Activated CD4-positive, alpha-beta T cell treated with anti-CD3 and anti-CD28 coated beads, Interleukin-2, amount 50 U/mL, for 16 hours (primary cell): ENCODE data around the gene NOC4L.
"Not testable (repeated sequence)": the region's sequence is repeated elsewhere in the genome, so short reads cannot be mapped to it uniquely, and the experiment has no call there.

Experiments
- DNase-seq: peaks from one replicate; pipeline ENCODE4 v3.0.0-alpha.2; 2020

Gene NOC4L

DNA sequence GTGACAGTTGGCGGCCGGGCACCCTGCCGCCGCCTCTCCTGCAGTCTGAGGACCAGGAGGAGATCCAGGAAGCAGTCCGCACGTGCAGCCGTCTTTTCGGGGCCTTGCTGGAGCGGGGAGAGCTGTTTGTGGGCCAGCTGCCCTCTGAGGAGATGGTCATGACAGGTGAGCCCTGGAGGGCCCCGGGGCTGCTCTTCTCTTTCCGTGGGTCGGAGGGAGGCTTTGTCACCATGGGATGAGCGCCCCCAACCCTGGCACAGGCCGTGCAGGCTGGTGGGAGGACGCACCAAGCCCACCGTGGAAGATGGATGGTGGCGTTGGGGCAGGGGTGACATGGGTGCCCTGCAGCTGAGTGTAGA lies 532 bp downstream of the NOC4L start:
- no peak for DNase-seq

DNA sequence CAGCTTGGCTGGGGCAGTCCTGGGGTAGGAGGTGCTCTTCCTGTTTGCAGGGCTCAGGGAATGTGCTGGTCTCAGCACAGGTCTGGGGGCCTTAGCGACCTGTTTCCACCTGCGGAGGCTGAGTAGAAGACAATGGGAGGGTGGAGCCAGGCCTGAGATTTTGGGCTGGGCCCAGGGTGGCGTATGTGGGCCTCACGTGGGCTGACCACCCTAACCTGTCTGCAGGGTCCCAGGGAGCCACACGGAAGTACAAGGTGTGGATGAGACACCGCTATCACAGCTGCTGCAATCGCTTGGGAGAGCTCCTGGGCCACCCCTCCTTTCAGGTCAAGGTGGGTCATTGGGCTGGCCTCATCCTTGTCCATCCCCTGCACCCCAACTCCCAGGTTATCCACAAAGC lies 1.1 kb downstream of the NOC4L start:
- no peak for DNase-seq

DNA sequence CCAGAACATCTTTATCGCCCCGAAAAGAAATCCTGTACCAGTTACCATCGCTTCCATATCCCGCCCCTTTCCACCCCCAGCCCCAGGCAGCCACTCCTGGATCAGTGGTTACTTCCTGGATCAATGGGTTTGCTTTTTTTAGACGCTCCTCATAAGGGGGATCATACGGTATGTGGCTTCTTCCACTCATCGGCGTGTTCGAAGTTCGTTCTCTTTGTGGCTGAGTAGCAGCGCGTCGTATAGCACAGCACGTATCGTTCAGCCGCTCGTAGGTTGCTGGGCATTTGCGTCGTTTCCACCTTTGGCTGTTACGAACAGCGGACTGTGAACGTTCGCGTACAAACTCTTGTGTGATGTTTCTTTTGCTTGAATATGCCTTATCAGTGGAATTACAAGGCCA lies 1.8 kb downstream of the NOC4L start:
- DNase-seq: no peak

DNA sequence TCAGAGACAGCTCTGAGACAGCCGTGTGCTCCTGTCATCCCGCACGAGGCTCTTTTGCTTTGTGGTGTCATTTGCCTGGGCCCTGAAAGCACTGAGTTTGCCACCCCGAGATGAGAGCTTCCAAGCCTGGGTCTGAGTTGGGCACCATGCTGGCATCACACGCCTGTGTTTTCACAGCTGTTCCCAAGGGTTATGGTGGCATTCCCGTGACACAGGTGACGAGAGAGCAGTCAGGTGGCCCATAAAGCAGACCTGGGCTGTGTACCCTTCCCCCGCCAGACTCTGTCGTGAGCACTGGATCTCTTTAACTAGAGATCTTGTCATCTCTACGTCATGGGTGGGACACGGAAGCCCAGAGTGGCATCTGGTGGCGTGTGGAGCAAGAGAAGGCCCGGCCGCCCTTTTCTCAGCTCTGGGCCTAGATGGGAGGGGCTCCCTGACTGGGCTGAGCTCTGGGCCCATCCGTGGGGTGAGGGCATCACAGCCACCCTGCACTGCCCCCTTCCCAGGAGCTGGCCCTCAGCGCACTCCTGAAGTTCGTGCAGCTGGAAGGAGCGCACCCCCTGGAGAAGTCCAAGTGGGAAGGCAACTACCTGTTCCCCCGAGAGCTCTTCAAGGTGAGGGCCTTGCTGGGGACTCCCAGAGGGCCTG lies 2.6 kb downstream of the NOC4L start:
- DNase-seq: no peak

DNA sequence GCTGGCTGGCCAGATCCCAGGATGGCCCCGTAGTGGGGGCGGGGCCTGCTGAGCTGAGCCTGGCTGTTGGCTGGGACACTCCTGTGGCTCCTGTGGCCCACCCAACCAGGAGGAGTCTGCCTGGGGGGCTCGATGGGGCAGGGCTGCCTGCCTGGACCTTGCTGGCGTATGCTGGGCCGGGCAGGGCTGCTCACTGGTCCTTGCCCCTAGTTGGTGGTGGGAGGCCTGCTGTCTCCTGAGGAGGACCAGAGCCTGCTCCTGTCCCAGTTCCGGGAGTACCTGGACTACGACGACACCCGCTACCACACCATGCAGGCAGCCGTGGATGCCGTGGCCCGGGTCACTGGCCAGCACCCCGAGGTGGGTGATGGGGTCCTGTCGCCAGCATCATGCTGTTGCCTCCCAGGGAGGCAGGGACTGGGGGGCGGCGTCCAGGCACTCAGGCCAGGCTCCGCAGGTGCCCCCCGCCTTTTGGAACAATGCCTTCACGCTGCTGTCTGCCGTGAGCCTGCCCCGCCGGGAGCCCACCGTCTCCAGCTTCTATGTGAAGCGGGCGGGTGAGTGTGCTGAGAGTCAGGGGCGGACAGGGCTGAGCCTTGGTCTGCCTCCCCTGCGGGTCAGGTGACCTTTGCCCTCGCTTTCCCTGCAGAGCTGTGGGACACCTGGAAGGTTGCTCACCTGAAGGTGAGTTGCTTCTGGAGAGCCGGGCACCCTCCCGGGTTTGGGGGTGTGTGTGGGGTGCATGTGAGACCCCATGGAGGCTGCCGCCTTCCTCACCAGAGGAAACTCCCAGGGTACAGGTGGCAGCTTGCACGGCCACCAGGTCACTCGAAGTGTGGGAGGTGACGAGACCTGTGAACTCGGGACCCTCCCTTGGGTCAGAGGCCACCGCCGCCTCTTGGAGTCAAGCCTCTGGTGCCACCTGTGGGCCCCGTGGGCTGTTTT lies 3.4 kb downstream of the NOC4L start:
- DNase-seq: no peak

DNA sequence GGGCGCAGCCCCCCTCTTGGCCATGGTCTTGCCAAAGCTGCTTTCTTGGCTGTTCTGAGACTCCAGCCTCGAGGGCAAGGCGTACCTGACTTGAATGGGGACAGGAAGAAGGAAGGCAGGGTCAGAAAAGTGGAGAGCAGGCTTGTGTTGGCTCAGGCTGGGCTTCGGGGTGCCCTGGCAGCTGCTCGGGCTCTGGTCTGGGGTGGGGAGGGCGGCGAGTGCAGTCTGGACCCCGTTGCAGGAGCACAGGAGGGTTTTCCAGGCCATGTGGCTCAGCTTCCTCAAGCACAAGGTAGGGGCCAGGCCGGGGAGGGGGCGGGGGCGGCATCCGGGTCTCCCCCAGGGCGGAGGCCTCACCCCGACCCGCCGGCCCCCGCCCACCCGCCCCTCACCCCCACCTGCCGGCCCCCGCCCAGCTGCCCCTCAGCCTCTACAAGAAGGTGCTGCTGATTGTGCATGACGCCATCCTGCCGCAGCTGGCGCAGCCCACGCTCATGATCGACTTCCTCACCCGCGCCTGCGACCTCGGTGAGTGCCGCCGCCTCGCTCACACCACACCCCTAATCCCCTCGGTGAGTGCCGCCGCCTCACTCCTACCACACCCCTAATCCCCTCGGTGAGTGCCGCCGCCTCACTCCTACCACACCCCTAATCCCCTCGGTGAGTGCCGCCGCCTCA lies 4.2 kb downstream of the NOC4L start:
- DNase-seq: no peak

DNA sequence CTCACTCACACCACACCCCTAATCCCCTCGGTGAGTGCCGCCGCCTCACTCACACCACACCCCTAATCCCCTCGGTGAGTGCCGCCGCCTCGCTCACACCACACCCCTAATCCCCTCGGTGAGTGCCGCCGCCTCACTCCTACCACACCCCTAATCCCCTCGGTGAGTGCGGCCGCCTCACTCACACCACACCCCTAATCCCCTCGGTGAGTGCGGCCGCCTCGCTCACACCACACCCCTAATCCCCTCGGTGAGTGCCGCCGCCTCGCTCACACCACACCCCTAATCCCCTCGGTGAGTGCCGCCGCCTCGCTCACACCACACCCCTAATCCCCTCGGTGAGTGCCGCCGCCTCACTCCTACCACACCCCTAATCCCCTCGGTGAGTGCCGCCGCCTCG lies 5.3 kb downstream of the NOC4L start:
- not testable (repeated sequence) for DNase-seq

DNA sequence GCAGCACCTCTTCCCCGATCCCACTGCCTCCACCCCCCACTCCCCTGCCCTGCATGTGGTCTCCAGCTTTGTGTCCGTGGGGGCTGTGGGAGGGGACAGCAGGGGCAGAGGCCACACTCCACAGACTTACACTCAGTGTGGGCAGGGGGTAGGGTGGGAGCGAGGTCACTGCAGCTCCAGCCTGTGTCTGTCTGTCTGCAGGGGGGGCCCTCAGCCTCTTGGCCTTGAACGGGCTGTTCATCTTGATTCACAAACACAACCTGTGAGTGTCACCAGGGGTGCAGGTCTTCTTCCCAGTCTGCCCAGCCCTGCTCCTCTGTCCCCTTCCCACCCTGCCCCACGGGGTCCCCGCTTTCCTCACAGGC lies 6.5 kb downstream of the NOC4L start:
- no peak for DNase-seq

DNA sequence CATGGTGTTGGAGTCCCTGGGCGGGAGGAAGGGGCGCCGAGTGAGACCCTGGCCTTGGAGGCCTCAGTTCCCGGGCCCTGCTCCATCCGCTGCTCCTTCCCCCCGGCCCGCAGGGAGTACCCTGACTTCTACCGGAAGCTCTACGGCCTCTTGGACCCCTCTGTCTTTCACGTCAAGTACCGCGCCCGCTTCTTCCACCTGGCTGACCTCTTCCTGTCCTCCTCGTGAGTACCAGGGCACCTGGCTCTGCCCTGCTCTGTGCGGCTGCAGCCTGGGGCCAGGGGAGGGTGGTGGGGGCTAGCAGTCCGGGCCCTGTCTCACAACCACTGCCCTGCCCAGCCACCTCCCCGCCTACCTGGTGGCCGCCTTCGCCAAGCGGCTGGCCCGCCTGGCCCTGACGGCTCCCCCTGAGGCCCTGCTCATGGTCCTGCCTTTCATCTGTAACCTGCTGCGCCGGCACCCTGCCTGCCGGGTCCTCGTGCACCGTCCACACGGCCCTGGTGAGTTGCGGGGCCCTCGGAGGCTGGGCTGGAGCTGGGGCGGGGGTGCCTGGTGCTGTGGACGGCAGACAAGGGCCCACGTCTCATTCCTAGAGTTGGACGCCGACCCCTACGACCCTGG lies 7.0 kb downstream of the NOC4L start:
- DNase-seq: no peak

DNA sequence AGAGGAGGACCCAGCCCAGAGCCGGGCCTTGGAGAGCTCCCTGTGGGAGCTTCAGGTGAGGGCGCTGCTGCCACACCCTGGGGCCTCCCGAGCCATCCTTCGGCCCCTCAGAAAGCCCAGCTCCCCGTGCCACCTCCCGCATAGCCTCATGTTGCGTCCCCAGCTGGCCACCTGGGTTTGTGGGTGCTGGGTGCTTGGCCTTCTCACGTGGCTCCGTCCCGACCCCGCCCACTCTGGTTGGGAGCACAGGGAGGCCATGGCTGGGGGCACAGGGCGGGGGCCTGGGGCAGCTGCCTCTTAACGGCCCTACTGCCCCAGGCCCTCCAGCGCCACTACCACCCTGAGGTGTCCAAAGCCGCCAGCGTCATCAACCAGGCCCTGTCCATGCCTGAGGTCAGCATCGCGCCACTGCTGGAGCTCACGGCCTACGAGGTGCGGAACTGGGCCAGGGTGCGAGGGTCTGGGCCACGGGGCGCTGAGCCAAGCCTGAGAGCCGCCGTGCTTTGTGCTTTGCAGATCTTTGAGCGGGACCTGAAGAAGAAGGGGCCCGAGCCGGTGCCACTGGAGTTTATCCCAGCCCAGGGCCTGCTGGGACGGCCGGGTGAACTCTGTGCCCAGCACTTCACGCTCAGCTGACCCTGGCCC lies 7.6 kb downstream of the NOC4L start:
- DNase-seq: no peak

DNA sequence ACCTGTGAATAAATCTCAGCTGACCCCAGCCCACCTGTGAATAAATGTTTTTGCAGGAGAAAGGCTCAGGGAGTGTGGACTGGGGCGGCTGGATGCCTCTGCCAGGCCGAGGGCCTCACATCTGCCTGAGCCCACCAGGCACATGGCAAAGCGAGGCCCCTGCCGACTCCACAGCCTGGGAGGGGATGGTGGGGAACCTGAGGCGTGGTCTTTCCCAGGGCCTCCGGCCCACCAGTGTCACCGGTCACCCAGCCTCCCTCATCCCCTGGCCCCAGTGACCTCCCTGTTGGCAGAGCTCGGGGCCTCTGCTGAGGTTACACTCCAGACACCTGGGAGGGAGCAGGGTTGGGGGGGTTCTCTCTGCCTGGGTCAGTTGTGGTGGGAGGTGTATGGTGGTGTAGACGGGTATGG lies 8.2 kb downstream of the NOC4L start:
- DNase-seq: no peak

DNA sequence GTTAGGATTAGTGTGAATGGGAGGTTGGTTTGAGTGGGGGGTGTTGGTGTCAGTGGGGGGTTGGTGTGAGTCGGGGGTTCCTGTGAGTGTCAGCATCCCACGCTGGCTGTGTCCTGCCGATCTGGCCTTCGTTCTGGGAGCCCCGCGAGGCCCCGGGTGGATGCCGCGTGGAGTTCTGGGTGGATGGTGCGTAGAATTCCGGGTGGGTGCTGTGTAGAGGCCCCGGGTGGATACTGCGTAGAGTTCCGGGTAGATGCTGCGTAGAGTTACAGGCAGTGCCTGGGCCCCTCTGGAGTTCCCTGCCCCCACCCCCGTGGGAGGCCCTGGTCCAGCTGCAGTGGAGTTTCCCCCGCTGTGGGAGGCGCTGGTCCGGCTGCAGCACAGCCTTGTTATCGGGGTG lies 8.7 kb downstream of the NOC4L start:
- DNase-seq: no peak

DNA sequence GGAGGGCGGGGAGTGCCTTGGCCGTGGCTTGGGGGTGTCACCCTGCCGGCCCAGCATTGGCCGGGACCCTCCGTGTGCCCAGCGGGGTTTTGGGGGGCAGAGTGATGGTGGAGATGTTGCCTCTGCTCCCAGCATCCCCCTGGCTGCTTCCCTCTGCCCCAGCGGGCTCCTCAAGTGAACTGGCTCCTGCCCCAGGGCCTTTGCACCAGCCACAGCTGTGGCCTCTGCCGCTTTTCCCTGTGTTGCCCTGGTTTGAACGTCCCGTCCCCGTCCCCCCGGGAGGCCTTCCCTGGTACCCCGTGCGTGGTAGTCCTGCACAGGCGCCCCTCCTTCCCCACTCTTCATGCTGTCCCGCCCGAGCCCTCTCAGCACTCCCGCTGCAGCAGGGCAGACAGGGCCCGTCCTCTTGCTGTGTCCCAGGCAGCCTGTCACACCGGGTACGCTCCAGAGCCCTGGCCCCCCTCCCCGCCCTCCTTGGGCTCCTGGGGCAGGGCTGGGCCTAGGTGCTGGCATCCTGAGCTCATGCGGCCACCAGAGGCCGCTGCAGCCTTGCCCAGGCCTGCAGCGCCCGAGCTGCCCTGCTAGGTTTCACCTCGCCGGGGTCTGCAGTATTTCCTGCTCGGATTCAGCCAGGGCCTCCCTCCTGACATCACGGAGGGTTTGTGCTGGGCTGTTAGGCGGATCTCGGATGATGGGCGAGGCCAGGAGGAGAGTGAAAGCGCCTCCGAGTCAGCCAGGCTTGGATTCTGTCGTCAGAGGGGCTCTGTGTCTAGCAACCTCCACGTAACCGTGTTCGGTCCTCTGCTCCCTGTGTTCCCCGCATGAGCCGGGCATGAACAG lies 9.5 kb downstream of the NOC4L start:
- peak; percentile 70 for DNase-seq

DNA sequence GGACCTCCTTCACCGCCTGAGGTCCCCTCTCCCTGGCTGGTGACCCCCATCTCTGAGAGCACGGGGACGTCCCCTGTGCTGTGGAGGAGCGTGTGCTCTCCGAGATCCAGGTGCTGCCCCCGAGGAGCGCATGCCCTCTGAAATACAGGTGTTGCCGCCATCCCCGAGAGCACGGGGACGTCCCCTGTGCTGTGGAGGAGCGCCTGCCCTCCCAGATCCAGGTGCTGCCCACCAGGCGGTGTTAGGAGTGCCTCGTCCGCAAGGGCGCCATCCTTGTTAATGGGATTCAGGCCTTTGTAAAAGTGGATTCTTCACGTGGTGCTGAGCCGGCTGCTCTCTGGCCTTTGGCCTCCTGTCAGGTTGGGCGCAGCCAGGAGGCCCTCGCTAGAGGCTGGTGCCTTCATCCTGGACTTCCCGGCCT lies 10.1 kb downstream of the NOC4L start:
- DNase-seq: no peak

DNA sequence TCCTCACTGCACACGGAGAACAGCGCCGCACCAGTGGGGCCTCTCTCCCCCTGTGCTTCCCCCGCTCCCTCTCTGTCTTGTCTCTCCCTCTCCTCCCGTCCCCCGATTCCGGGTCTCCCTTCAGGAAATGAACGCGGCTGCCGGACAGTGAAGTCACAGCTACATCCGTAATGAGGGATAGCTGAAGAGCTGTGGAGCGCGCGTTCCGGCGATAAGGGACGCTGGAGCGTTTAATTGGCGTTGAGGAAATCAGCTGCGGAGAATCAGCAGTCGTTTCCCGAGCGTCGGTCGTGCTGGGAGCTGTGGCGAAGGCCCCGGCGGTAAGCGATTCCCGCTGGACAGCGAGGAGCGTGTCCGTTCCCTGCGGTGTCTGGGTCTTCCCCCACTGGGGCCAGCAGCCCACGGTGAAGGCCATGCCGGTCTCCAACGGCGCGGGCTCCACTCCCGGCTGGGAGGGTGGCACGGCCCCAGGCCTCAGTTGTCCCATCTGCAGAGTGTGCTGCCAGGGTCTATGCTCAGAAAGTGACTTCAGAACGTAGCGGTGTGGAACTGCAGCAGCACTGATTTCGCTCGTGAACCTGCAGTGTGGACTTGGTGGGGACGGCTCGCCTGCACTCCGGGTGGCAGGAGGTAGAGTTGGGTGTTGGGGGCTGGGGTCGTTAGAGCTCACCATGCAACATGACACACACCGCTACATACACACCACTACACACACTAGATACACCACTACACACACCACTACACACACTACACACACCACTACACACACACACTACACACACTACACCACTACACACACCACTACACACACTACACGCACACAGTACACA lies 10.9 kb downstream of the NOC4L start:
- no peak for DNase-seq

DNA sequence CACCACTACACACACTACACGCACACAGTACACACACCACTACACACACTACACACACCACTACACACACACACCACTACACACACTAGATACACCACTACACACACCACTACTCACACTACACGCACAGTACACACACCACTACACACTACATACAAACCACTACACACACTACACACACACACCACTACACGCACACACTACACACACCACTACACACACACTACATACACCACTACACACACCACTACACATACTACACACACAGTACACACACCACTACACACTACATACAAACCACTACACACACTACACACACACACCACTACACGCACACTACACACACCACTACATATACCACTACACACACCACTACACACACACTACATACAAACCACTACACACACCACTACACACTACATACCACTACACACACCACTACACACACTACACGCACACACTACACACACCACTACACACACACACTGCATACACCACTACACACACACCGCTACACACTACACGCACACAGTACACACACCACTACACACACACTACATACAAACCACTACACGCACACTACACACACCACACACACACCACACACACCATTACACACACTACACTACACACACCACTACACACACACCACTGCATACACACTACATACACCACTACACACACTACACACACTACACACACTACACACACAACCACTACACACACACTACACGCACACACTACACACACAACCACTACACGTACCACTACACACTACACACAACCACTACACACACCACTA lies 11.7 kb downstream of the NOC4L start:
- DNase-seq: no peak

DNA sequence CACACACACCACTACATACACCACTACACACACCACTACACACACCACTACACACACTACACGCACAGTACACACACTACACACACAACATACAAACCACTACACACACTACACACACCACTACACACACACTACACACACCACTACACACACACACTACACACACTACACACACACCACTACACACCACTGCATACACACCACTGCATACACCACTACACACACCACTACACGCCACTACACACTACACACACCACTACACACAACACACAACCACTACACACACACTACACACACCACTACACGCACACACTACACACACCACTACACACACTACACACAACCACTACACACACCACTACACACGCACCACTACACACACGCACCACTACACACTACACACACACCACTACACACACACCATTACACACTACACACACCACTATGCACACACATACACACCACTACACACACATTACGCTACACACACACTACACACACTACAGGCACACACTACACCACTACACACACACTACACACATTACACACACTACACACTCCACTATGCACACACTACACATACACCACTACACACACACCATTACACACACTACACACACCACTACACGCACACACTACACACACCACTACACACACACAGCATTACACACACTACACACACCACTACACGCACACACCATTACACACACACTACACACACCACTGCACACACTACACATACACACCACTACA lies 12.5 kb downstream of the NOC4L start:
- no peak for DNase-seq

DNA sequence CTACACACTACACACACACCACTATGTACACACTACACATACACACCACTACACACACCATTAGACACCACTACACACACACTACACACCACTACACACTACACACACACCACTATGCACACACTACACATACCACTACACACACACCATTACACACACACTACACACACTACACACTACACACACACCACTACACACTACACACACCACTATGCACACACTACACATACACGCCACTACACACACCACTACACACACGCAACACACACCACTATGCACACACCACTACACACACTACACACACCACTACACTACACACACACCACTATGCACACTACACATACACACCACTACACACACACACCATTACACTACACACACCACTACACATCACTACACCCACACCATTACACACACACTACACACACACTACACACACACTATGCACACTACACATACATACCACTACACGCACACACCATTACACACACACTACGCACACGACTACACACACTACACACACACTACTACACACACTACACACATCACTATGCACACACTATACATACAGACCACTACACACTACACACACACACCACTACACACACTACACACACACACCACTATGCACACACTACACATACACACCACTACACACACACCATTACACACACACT lies 13.6 kb downstream of the NOC4L start:
- DNase-seq: no peak
